GM18861 (cell line): Measurements from ENCODE around the gene UPK3BL2.
"Not testable (repeated sequence)": the region's sequence is repeated elsewhere in the genome, so short reads cannot be mapped to it uniquely, and the experiment has no call there.

ENCODE experiments used
- ATAC-seq: cut with Tn5 transposase; IDR thresholded peaks from one replicate; pipeline ENCODE4 v1.9.1; 2021; ENCODE audit not compliant: unreplicated experiment

The UPK3BL2 gene

GRCh38 chr7:102543596-102543995 is at the start of gene UPK3BL2:
TSS of gene UPK3BL2 (minus strand) at chr7:102543696. CDS start at chr7:102543636, 60 bp downstream.
- not testable (repeated sequence) for ATAC-seq

GRCh38 chr7:102592477-102593019 is 49.1 kb upstream of the UPK3BL2 start:
- ATAC-seq: peak; percentile 26

- peak; percentile 37 for ATAC-seq
These were observed 46.4 kb upstream of the UPK3BL2 start for GRCh38 chr7:102589857-102590256.

- ATAC-seq: not testable (repeated sequence)
These were observed 40.0 kb upstream of the UPK3BL2 start for GRCh38 chr7:102583495-102583894.

GRCh38 chr7:102581722-102582121 is 38.2 kb upstream of the UPK3BL2 start:
- ATAC-seq: not testable (repeated sequence)

- ATAC-seq: not testable (repeated sequence)
These were observed 35.0 kb upstream of the UPK3BL2 start for GRCh38 chr7:102578486-102578885.

GRCh38 chr7:102577315-102578240 is 34.1 kb upstream of the UPK3BL2 start:
- not testable (repeated sequence) for ATAC-seq

GRCh38 chr7:102576363-102576762 is 32.9 kb upstream of the UPK3BL2 start:
- ATAC-seq: not testable (repeated sequence)

- not testable (repeated sequence) for ATAC-seq
These were observed 31.1 kb upstream of the UPK3BL2 start for GRCh38 chr7:102574607-102575006.

GRCh38 chr7:102572261-102573239 is 29.1 kb upstream of the UPK3BL2 start, which contains the start of gene POLR2J3:
TSS of gene POLR2J3 (minus strand) at chr7:102572583. CDS start at chr7:102572521, 62 bp downstream.
- ATAC-seq: peak; percentile 92

- not testable (repeated sequence) for ATAC-seq
These were observed 25.1 kb upstream of the UPK3BL2 start for GRCh38 chr7:102568620-102569019.

- not testable (repeated sequence) for ATAC-seq
These were observed 7.4 kb upstream of the UPK3BL2 start, which contains the start of gene SPDYE2 for GRCh38 chr7:102550808-102551422. TSS of gene SPDYE2 (plus strand) at chr7:102551226. CDS start at chr7:102553256, 2,030 bp downstream.

GRCh38 chr7:102546353-102546752 is 2.9 kb upstream of the UPK3BL2 start:
- peak; percentile 75 for ATAC-seq

GRCh38 chr7:102545288-102545687 is 1.8 kb upstream of the UPK3BL2 start:
- ATAC-seq: not testable (repeated sequence)

- ATAC-seq: not testable (repeated sequence)
These were observed 876 bp upstream of the UPK3BL2 start for GRCh38 chr7:102544372-102544771.

- ATAC-seq: not testable (repeated sequence)
These were observed 725 bp downstream of the UPK3BL2 start for GRCh38 chr7:102542771-102543170.

GRCh38 chr7:102542083-102542482 is 1.4 kb downstream of the UPK3BL2 start:
- ATAC-seq: not testable (repeated sequence)

- not testable (repeated sequence) for ATAC-seq
These were observed 2.9 kb downstream of the UPK3BL2 start for GRCh38 chr7:102540604-102541003.

GRCh38 chr7:102535062-102535615 is 8.4 kb downstream of the UPK3BL2 start:
- ATAC-seq: not testable (repeated sequence)

GRCh38 chr7:102532127-102532526 is 11.4 kb downstream of the UPK3BL2 start:
- ATAC-seq: not testable (repeated sequence)
